ENCODE data around the gene TRMT1.

The TRMT1 gene

GRCh38 chr19:13122980-13123957 lies 6.7 kb upstream of the TRMT1 start:
- no peak for DNase-seq (ENCODE audit: low read depth)

GRCh38 chr19:13122275-13122878 lies 5.8 kb upstream of the TRMT1 start:
- no peak for DNase-seq (ENCODE audit: low read depth)

DNA sequence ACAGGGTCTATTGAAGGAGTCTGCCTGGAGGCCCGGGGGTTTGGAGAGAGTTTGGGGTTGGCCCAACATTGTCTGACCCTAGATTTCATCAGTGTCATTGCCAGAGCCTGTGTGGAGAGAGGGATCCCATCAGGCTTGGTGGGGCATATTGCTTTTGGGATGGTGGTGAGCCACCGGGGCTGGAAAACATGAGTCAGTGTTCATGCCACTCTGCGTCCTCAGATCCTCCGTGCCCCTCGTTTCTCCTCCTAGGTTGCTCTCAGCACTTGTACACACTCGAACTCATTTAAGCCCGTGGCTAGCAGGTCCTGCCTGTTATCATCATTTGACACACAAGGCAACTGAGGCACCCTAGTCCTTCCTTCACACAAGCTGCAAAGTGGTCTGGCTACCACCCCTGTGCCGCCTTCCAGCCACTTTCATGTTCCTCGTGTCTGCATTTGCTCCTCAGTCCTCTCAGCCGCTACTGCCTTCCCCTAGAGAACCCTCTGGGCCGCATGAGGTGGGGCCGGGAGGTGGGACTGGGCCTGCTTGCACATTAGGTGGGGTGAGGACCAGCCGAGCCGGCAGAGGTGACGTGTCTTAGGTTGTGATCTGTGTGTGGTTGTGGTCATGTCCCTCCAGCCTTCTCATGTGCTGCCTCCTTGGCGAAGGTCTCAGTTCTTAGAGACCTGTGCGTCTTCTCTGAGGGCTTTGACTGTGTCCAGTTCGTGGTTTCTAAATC lies 5.2 kb upstream of the TRMT1 start:
- no peak for DNase-seq (ENCODE audit: low read depth)

DNA sequence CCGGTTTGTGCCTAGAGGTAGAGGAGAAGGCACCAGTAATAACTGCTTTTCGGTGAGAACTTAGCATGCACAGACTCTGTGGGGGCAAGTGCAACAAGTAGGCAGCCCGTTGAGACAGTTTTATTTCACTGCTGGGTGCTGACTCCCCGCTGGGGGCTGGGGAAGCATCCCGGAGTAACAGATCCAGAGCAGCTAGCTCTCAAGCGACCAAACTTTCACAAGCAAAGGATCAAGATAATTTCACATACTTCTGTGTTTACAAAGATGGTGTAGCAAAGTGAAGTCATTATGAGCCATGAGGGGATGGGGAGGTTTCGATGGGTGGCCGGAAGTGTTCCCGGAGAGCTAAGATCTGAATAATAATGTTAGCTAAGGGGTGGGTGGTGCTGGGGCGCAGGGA lies 4.3 kb upstream of the TRMT1 start:
- no peak for DNase-seq (ENCODE audit: low read depth)

DNA sequence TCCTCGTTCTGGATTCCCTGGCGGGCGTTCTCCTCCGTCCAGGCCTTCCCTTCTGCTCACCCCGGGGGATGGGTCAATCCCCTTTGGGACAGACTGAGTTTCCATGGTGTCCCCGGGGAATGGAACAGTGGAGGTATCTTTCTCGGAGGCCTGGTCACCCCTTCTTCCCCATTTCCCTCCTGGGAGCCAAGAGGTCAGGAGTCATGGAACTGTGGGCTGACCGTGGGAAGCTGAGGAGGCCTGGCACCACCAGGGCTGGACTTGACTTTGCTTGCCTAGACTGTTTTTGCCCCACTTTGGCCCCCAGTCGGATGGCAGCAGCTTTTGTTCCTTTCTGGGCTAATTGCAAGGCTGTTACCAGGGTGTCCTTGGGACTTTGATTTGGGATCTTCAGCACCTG lies 3.5 kb upstream of the TRMT1 start:
- DNase-seq (ENCODE audit: low read depth) = no peak

- DNase-seq (ENCODE audit: low read depth) = no peak
Observed at GRCh38 chr19:13119627-13120026, 3.1 kb upstream of the TRMT1 start.

DNA sequence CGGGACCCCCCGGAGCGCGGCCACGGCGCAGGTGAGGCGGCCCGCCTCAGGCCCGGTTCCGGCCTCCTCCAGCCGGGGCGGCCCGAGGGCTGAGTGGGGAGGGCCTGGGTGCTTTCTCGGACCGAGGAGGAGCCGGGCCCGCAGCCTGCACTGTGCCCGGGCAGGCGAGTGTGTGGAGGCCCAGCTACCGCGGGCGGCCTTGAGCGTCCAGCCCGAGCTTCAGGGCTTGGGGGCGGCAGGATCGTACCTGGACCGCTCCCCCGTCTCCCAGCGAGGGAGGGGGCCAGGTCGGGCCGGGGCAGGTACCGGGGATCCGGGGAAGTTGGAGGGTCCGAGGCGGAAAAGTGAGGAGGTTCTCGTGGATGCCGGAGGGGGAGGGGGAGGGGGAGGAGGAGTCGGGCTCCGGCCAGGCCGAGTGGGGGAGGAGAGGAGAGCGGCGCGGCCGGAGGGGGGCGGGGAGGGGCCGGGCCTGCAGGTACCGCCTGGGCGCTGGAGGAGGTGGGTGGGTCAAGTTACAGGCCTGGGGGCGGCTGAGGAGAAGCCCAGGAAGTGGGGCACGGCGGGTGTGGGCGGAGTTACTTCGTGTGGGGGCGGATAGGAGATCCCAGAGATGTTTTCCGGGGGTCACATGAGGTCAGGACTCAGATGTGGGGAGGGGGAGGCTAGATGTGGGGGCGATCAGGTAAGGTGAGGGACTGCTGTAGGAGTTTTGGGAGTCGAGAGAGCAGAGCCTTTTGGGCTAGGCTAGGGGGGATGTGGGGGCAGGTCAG lies 2.1 kb upstream of the TRMT1 start:
- no peak for DNase-seq (ENCODE audit: low read depth)

DNA sequence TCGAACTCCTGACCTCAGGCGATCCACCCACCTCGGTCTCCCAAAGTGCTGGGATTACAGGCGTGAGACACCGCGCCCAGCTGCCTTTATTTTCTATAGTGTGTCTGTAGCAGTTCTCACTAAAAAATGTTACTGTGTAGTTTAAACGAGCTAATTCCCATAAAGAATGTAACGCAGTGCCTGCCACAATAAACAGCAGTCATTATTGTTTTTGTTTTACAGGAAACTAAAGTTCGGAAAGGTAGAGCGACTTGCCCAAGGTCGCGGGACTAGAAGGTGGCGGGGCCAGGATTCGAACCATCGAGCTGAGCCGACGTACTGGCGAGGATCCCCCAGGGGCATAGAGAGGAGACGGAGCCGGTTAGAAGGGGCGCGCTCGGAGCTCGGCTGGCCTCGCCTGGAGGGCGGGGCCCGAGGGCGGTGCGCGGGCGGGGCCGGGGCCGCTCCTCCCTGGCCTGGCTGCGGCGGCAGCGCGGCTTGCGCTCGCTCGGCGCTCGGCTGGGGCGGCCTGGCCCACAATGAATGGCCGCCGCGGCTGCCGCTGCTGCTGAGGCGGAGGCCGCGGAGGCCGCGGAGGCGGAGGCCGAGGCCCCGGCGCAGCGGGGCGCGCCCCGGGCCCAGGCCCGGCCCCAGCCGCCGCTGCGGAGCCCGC lies 1.4 kb upstream of the TRMT1 start, which contains the start of gene NACC1:
Gene NACC1, plus strand, starts transcription at position 493 of the 652 bp plus-strand sequence. CDS start 16,944 bp downstream, outside the sequence.
- no peak for DNase-seq (ENCODE audit: low read depth)

GRCh38 chr19:13117176-13117771 lies 734 bp upstream of the TRMT1 start:
- no peak for DNase-seq (ENCODE audit: low read depth)

DNA sequence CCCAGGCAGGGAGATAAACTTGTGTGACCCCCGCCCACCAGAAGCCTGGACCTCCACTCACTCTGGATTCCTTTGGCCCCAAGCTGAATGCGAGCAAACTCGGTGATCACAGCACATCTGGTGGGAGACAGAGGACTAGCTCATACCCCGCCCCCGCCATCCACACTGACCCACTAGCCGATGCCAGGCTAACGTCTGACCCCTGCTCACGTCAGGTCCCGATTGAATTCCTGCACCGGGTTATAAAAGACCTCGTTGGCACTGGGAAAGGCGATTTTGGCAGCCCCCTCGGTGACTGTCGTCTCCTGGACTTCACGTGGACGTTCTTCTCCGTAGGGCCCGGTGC lies 631 bp downstream of the TRMT1 start:
- DNase-seq (ENCODE audit: low read depth) = no peak

GRCh38 chr19:13112555-13112954 lies 4.0 kb downstream of the TRMT1 start:
- no peak for DNase-seq (ENCODE audit: low read depth)

DNA sequence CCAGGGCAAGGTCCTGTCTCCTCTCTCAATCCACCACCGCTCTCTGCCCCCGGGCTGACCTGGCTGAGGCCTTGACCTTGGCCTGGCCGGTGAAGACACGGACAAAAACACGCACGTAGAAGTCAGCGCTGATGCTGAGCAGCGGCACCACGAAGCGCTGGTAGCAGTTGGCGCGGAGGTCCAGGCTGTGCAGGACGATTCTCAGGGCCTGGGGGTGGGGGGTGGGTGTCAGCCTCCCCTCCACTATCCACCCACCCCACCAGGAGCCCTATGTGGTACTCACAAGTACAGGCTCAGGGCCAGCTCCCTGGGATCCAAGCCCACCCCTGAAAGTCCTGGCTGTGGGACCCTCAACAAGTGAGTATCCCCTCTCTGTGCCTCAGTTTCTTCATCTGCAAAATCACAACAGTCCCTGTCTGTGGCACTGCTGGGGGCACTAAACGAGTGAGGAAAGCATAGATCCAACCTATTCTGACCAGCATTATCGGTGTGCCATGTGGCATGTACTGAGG lies 6.4 kb downstream of the TRMT1 start:
- no peak for DNase-seq (ENCODE audit: low read depth)

DNA sequence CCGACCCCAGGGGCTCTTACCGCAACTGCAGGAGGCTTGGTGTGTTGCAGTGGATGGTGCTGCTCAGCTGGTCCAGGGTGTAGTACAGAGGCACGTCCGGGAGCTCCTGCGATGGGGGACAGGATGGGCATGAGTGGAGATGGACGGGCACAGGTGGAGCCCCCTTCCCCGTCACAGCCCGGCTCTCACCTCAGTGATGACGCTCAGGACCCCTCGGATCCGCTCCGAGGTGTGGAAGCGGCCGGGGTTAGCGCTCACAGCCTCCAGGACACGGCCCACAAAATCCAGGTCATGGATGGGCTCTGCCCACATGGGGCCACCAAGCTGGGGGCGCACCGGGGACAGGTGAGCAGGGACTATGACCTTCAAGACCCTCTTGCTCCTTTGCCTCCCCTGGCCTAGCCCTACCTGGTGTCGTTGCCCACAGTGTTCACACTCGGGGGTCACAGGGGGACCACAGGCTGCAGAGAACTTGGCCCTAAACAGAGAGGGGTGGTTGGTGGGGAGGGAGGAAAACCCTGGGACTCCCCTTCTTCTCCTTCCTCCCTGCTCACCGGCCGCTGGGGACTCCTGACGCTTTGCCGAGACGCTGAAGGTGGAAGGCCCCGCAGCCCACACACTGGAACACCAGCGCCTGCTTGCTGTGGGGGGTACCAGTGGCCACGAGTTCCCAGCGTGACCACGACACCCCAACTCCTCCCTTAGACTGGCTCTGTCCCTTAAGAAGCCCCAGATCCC lies 7.0 kb downstream of the TRMT1 start:
- DNase-seq (ENCODE audit: low read depth) = no peak

DNA sequence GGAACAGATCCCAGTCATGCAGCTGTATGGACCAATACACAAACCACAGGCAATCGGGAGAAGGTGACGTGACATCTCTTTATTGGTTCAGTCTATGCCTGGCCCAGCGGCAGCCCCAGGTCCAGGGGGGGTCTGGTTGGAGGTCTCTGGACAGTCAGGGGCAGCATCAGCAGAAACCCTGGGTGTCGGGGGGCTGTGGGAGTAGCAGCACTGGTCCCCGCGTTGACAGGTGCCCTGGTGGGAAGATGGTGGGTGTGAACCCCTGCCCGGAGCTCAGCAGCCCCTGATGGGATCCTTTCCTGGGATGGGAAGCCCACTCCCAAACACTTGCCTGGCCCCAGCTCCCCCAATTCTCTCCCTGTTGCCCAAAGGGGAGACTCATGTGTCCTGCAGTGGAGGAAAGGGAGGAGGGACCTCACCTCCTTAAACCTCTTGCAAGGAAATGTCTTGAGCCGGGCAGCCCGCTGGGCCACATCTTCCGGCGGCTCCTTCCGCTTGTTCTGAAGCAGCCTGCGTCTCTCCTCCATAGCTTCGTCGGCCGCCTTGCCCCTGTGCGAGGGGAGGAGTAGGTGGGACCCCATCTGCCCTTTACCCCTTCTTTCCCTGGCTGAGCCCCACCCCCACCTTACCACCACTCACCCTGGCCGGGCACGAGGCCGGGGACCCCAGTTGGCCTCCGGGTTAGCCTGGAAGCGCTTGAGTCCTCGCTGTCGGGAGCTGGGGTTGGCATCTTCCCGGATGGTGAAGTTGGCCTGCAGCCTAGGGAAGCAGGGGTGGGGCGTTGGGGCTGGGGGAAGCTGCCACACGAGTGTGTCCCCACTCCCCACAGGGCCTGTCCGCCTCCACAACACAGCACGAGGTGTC lies 11.5 kb downstream of the TRMT1 start:
- DNase-seq (ENCODE audit: low read depth) = no peak

GRCh38 chr19:13104360-13104847 lies 12.1 kb downstream of the TRMT1 start:
- no peak for DNase-seq (ENCODE audit: low read depth)

DNA sequence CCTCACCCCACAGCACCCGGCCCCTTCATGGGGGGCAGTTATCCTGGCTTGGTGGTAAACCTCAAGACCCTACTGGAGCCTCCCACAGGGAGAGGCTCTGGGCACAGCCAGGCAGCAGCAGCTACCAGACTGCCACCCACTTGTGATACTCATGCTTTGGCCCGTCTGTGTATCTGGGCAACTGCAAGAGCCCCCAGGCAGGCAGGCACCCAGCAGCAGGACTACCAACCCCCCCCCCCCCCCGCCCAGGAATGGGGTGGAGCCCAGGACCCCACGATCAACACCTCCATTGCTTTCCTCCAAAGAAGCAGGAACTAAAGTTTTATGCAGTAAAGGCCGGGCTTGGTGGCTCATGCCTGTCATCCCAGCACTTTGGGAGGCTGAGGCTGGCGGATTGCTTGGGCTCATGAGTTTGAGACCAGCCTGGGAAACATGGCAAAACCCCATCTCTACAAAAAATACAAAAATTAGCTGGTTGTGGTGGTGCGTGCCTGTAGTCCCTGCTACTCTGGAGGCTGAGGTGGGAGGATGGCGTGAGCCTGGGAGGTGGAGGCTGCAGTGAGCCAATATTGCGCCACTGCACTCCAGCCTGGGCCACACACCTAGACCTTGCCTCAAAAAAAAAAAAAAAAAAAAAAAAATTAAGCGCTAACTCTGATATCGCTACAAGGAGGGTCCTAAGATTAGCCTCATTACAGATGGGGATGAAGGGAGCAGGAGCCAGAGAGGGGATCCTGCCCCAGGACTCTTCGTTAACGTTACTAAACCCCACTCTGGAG lies 12.8 kb downstream of the TRMT1 start:
- DNase-seq (ENCODE audit: low read depth) = no peak

DNA sequence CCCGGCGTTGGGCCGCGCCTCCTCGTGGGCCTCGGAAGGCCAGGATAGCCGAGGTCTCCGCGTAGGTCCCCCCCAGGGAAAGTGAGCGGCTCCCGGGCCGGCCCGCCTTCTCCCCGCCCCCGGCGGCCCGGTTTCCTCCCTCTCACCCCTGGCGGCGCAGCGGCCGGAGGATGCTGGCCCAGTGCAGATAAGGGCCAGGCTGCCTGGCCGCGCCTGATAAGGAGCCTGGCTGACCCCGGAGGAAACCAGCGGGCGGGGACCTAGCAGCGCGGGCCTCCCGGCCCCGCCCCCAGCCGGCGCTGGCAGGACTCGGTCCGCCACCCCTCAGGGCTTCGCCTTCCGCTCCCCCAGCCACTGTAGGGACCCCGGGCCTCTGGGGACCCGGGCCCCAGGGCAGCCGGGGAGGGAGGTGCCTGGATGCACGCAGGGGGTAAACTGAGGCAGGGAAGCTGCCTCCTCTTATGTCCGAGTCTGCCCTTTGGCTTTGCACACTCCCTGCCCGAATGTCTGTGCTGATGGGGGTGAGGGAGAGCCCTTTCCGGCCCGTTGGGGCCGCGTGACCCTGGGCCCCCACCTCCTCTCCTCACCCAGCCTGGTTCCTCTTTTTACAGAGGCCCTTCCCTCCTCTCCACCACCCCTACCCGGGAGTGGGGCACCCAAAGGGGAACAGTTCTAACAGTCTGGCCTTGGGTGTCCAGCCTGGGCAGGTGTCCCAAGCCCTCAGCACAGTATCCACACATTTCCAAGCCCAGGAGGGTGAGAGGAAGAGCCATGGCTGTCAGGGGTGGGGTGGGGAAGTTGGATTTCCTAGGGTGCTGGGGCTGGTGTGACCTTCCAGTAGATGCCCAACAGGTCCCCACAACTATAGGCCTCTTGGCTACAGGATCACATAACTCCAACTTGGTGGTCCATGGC lies 13.6 kb downstream of the TRMT1 start, which contains the start of gene LYL1:
Gene LYL1, minus strand, starts transcription at position 193 of the 915 bp plus-strand sequence. CDS start 1,687 bp downstream, outside the sequence.
- no peak for DNase-seq (ENCODE audit: low read depth)

All from HS-5 (cell line).